ENCODE measurements around the gene CD81. TPM values are rescaled to one million over a fixed set of nuclear protein-coding genes. Genes with fewer than 3 reads are reported as not detected.

Gene CD81
- total RNA-seq, 3 donors from 2014 or later, result 311 to 770 (median 330) TPM

DNA sequence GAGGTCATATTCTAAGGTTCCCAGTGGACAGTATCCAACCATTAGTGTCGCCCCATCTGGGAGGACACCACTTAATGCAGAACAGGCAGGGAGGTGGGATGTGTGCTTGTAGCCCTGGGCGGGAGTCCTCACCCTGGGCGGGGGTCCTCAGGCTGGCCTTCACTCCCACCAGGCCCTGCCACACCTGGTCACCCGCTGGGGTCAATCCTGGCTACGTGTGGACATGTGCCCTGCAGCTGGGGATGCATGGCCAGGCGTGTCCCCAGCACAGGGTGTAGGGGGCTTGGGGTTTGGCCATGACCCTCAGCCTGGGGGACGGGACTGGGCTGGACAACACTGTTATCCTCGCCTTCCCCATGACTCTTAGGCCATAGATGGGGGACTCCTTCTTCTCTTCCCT, 48.4 kb downstream of the CD81 start:
- H3K36me3 ChIP-seq, result no peaks in the 10 kb centered on the region
- no peak overlapping the region for H3K27ac ChIP-seq
- no peak overlapping the region for H3K4me3 ChIP-seq
- H3K27me3 ChIP-seq, result peaks cover 0 to 4% of the 10 kb centered on the region in 2 donors
- DNase-seq (ENCODE audit: low spot score in 2 of 2), result no peak
- TF ChIP-seq, protein P1, sequence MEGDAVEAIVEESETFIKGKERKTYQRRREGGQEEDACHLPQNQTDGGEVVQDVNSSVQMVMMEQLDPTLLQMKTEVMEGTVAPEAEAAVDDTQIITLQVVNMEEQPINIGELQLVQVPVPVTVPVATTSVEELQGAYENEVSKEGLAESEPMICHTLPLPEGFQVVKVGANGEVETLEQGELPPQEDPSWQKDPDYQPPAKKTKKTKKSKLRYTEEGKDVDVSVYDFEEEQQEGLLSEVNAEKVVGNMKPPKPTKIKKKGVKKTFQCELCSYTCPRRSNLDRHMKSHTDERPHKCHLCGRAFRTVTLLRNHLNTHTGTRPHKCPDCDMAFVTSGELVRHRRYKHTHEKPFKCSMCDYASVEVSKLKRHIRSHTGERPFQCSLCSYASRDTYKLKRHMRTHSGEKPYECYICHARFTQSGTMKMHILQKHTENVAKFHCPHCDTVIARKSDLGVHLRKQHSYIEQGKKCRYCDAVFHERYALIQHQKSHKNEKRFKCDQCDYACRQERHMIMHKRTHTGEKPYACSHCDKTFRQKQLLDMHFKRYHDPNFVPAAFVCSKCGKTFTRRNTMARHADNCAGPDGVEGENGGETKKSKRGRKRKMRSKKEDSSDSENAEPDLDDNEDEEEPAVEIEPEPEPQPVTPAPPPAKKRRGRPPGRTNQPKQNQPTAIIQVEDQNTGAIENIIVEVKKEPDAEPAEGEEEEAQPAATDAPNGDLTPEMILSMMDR (IDR thresholded peaks at IDR 0.05), result no peak
- TF ChIP-seq POLR2A (IDR thresholded peaks at IDR 0.05) (no peak), POLR2AphosphoS5 (IDR thresholded peaks at IDR 0.05) (no peak)
- H3K9me3 ChIP-seq, result no peaks in the 10 kb centered on the region
- intact Hi-C loops (cut with DNase I; ENCODE audit: low total_unique reads), result loop anchor here (5.0 kb wide), 1 partner anchor 107 kb away; no protein-coding TSS in a partner anchor
- peaks cover 0 to 3% of the 10 kb centered on the region in 2 donors for H3K4me1 ChIP-seq

DNA sequence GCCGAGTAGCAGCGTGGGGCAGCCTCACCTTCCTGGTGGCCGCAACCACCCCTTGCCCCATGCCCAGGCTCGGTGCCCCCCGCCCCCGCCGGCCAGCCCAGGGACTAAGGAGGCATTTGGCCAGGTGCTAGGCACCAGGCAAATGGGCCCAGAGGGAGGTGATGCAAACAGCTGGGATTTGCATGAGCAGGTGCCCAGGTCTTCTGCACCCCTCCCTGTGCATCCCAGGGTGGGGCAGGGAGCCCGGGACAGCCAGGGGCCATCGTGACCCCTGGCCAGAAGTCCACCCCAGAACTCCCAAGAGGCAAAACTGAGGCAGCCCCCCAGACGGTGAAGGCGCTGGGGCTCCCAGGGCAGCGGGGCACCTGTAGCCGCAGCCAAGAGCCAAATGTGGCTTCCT, 49.1 kb downstream of the CD81 start:
- Histone ChIP-seq H3K36me3 (no peaks in the 10 kb centered on the region), H3K4me3 (no peak overlapping the region), H3K27me3 (peaks cover 0 to 4% of the 10 kb centered on the region in 2 donors), H3K4me1 (no peaks in the 10 kb centered on the region), H3K27ac (no peak overlapping the region), H3K9me3 (no peaks in the 10 kb centered on the region)
- intact Hi-C loops (cut with DNase I; ENCODE audit: low total_unique reads), result loop anchor here (5.0 kb wide), 1 partner anchor 106 kb away; no protein-coding TSS in a partner anchor
- no peak for DNase-seq (ENCODE audit: low spot score in 2 of 2)
- TF ChIP-seq POLR2A (IDR thresholded peaks at IDR 0.05) (no peak), POLR2AphosphoS5 (IDR thresholded peaks at IDR 0.05) (no peak)
- TF ChIP-seq, protein P1 (IDR thresholded peaks at IDR 0.05), result no peak

DNA sequence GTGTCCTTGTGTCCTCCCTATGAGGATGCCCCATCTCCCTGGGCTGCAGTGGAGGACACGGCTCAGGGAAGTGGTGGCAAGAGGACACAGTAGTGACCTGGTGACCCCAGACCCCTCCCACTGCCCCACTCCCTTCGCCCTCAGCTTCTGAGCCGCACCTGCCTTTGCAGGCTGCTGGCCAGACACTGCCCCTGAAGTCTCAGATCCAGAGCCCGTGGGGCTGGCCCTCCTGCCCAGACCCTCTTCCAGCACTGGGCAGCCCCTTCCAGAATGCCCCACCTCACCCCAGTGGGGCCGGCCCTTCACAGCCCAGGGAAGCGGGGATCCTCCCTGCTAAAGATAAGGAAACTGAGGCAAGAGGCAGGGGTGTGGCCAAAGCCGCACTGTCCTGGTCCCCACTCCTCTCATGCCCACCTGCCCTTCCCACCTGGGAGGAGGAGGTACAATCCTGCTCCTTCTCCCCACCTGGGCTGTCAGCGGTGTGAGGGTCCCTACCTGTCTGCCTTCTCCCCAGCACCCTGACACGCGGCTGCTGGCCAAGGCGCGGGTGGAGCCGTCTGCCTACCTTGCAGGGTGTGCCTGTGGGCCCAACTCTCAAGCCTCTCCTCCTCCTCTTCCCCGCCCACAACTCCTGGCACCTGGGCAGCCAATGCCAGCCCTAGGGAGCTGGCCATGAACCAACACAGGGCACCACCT, 49.9 kb downstream of the CD81 start:
- intact Hi-C loops (cut with DNase I; ENCODE audit: low total_unique reads), result loop anchor here (5.0 kb wide), 1 partner anchor 105 kb away; no protein-coding TSS in a partner anchor
- DNase-seq (ENCODE audit: low spot score in 2 of 2), result no peak

DNA sequence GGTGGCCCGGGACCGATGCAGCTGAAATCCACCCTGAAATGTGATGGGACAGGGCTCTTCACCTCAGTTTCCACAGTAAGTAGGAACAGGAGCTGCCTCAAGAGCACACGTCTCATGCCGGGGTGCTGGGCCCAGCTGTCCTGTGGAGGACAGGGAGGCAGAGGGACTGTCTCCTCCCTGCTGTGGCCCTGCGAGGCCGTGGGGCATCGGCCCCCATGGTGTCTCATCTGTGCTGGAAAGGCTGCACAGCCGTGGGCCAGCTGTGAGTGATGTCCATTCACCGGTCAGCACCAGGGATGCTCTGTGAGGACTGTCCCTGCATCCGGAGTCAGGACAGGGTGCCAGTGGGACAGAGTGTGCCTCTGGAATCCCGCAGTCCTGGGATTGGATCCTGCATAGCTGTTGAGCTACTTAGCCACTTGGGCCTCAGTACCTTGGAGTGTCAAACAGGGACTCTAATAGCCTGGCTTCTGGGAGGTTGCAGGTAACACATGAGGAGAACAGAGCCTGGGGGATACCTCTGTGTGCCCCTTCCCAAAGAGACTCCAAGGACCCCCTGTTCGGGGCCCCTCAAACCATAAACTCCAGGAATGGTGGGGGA, 50.7 kb downstream of the CD81 start:
- Histone ChIP-seq H3K9me3 (no peaks in the 10 kb centered on the region), H3K36me3 (no peaks in the 10 kb centered on the region), H3K27ac (no peak overlapping the region), H3K4me1 (no peaks in the 10 kb centered on the region), H3K4me3 (no peak overlapping the region), H3K27me3 (no peaks in the 10 kb centered on the region)
- no peak for DNase-seq (ENCODE audit: low spot score in 2 of 2)
- intact Hi-C loops (cut with DNase I; ENCODE audit: low total_unique reads), result loop anchor here (5.0 kb wide), 1 partner anchor 104 kb away; no protein-coding TSS in a partner anchor
- TF ChIP-seq POLR2AphosphoS5 (IDR thresholded peaks at IDR 0.05), result no peak

More for the DNA sequence above, 49.9 kb downstream of the CD81 start:
- no peaks in the 10 kb centered on the region for H3K36me3 ChIP-seq
- H3K9me3 ChIP-seq, result no peaks in the 10 kb centered on the region
- TF ChIP-seq POLR2AphosphoS5 (IDR thresholded peaks at IDR 0.05) (no peak), POLR2A (IDR thresholded peaks at IDR 0.05) (no peak)
- TF ChIP-seq, protein P1 (IDR thresholded peaks at IDR 0.05), result no peak
- H3K27me3 ChIP-seq, result peaks cover 0 to 4% of the 10 kb centered on the region in 2 donors
- H3K27ac ChIP-seq, result no peak overlapping the region
- no peaks in the 10 kb centered on the region for H3K4me1 ChIP-seq
- H3K4me3 ChIP-seq, result no peak overlapping the region

DNA sequence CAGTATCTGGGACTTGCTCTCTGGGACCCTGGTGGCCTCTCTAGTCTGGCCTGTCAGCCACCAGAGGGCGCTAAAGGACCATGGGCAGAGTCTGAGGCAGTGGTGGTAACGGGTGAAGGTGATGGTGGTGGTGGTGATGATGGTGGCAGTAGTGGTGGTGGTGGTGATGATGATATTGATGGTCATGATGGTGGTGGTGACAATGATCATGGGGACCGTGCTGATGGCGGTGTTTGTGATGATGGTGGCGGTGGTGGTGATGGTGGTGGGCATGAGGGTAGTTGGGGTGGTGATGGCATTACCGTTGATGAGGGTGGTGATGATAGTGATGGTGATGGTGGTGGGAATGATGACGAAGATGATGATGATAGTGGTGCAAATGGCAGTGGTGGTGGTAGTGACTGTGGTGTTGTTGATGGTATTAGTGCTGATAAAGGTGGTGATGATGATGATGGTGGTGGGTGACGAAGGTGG, 51.2 kb downstream of the CD81 start:
- H3K36me3 ChIP-seq, result no peaks in the 10 kb centered on the region
- no peak overlapping the region for H3K27ac ChIP-seq
- peak; percentile 70 to 75 for DNase-seq (ENCODE audit: low spot score in 2 of 2)
- H3K4me1 ChIP-seq, result no peaks in the 10 kb centered on the region
- no peak overlapping the region for H3K4me3 ChIP-seq
- no peaks in the 10 kb centered on the region for H3K9me3 ChIP-seq
- TF ChIP-seq, protein P1 (IDR thresholded peaks at IDR 0.05), result peak; percentile 62 to 98 (median 82)
- TF ChIP-seq POLR2A (IDR thresholded peaks at IDR 0.05) (no peak), POLR2AphosphoS5 (IDR thresholded peaks at IDR 0.05) (no peak)
- intact Hi-C loops (cut with DNase I; ENCODE audit: low total_unique reads), result loop anchor here (5.0 kb wide), 1 partner anchor 104 kb away; no protein-coding TSS in a partner anchor
- H3K27me3 ChIP-seq, result no peaks in the 10 kb centered on the region
